ENCODE data around the gene OTUB1. TPM values are rescaled to one million over a fixed set of nuclear protein-coding genes. Genes with fewer than 3 reads are reported as not detected.

The OTUB1 gene
- total and polyA plus RNA-seq, 9 of the 15 experiments (the other 6 are each of a cell fraction or from before 2014, with no cell fraction given): 29.5 to 134 (median 66.1) TPM

DNA sequence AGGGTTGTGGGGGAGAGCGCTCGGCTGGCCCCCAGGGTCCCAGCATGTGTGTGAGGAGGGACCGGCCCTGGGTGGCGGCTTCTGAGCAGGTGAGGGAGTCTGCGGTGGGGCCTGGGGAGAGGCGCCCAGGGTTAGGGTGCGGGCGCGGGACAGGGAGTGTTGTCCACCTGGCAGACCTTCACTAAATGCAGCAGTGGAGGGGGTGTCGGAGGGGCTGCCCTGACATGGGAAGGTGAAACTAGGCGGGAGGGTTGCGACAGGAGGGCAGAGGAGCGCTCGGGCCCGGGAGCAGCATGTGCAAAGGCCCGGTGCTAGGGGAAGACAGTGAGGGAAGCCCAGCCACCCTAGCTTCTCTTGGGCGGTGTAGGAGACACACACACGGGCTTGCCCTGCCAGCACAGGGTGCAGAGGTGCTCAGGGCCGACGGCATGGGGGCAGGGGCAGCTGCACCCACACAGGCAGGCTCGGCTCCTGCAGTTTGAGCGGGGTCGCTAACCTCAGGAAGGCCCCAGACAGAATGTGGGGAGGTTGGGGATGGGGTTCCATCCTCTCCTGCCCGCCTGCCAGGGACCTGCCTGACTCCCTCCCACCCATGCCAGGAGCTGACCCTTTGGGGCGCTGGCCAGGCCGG lies 22.2 kb downstream of the OTUB1 start:
- DNase-seq (ENCODE audit: extremely low read depth in 1 of 4, low spot score in 3 of 4) (no peak), FAIRE-seq (no peak), ATAC-seq (no peak)
- H3K4me3 ChIP-seq: no peak overlapping the region
- peaks cover 50% of the 10 kb centered on the region for H4K20me1 ChIP-seq (replicated peaks; ENCODE audit: control insufficient read depth, insufficient read depth, low read length)
- peaks cover 16 to 55% of the 10 kb centered on the region in 2 experiments for H3K4me1 ChIP-seq (replicated peaks in 1 of 2; ENCODE audit: control insufficient read depth in 2 of 2, insufficient read depth in 2 of 2, low read length in 2 of 2)
- ChIA-PET POLR2A (interaction anchor here (0.5 to 1.5 kb wide), 6 partner anchors 10 to 441 kb away, joined by 3 to 7 read pairs (median 3); no protein-coding TSS in a partner anchor), CTCF (ENCODE audit: low intra/inter-chr PET ratio) (no interaction called here)
- no TSS peak for BruUV-seq (replicated peaks)
- no peak overlapping the region for H3K4me2 ChIP-seq (ENCODE audit: insufficient read depth, low read length)
- intact Hi-C loops (cut with micrococcal nuclease) (loop anchor here (10.0 kb wide), 2 partner anchors 86 to 136 kb away; no protein-coding TSS in a partner anchor), in situ Hi-C loops (cut with MboI) (no loop called here)
- H3K27ac ChIP-seq (ENCODE audit: extremely low read depth, low read depth, low read length): no peak overlapping the region
- H2AFZ ChIP-seq (ENCODE audit: low read depth, low read length): no peak overlapping the region
- TF ChIP-seq CBX1 (IDR thresholded peaks at IDR 0.05; ENCODE audit: low read depth) (0 out of 2 replicates have a peak, but pooled peaks have one; percentile 24), ARHGAP35 (IDR thresholded peaks at IDR 0.05; ENCODE audit: partially characterized antibody) (peak; percentile 47), RBM22 (IDR thresholded peaks at IDR 0.05; ENCODE audit: low read depth, low read length, poor library complexity, severe bottlenecking) (peak; percentile 43), TAF1 (IDR thresholded peaks at IDR 0.05; ENCODE audit: control insufficient read depth, extremely low read depth, insufficient read depth, low read length, severe bottlenecking) (no peak), PCBP1 (IDR thresholded peaks at IDR 0.05; ENCODE audit: low read depth, low read length, poor library complexity, severe bottlenecking) (peak; percentile 27)
- TF ChIP-seq, protein P1, sequence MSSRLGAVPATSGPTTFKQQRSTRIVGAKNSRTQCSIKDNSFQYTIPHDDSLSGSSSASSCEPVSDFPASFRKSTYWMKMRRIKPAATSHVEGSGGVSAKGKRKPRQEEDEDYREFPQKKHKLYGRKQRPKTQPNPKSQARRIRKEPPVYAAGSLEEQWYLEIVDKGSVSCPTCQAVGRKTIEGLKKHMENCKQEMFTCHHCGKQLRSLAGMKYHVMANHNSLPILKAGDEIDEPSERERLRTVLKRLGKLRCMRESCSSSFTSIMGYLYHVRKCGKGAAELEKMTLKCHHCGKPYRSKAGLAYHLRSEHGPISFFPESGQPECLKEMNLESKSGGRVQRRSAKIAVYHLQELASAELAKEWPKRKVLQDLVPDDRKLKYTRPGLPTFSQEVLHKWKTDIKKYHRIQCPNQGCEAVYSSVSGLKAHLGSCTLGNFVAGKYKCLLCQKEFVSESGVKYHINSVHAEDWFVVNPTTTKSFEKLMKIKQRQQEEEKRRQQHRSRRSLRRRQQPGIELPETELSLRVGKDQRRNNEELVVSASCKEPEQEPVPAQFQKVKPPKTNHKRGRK (tag; IDR thresholded peaks at IDR 0.05): peak; percentile 5; the same call in 1 of the 2 replicates
- TF ChIP-seq, protein P2, sequence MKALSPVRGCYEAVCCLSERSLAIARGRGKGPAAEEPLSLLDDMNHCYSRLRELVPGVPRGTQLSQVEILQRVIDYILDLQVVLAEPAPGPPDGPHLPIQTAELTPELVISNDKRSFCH (CRISPR knock-in tag; IDR thresholded peaks at IDR 0.05): no peak
- TF ChIP-seq, protein P2 (tag; IDR thresholded peaks at IDR 0.05): no peak
- no peaks in the 10 kb centered on the region for H3K27me3 ChIP-seq (ENCODE audit: control insufficient read depth in 2 of 2, insufficient read depth in 2 of 2, low read length in 2 of 2)
- no peaks in the 10 kb centered on the region; the same call in 1 of the 2 replicates for H3K9me3 ChIP-seq (replicated peaks; ENCODE audit: control insufficient read depth, insufficient read depth, low read depth, low read length)
- peaks cover 16% of the 10 kb centered on the region for H3K9me1 ChIP-seq (ENCODE audit: control insufficient read depth, insufficient read depth, low read length)
- peak overlapping the region in 1 of 2 experiments; percentile 53; a peak in 2 of 4 replicates for H3K9ac ChIP-seq (ENCODE audit: insufficient read depth in 1 of 2, low read depth in 2 of 2, low read length in 2 of 2)
- H3K36me3 ChIP-seq (ENCODE audit: control insufficient read depth, insufficient read depth, low read length): no peaks in the 10 kb centered on the region; the same call in 2 of the 3 replicates
- no peaks in the 10 kb centered on the region for H3K79me2 ChIP-seq (ENCODE audit: control insufficient read depth, insufficient read depth, low read length)
- 56% methylated on average over 19 of the region's 26 CpGs for WGBS (ENCODE audit: insufficient coverage, low coverage, missing lambda C conversion rate)

Measured in K562 (cell line).